HepG2 (cell line): ENCODE data around the gene UPF3A. TPM values are rescaled to one million over a fixed set of nuclear protein-coding genes. Genes with fewer than 3 reads are reported as not detected.

Experiments used
- ARID2 ChIP-seq: sonication (generic); formaldehyde crosslinking; IDR thresholded peaks from 2 replicates; pipeline ENCODE4 v1.8.1; 2022; ENCODE audit warnings: mild to moderate bottlenecking, missing genetic modification reagents, borderline replicate concordance
- ATF3 ChIP-seq: sonication (generic); formaldehyde crosslinking; IDR thresholded peaks from 2 replicates; pipeline ENCODE4 v1.4.0; 2020; ENCODE audit warnings: missing genetic modification reagents
- ATRX ChIP-seq: sonication (generic); formaldehyde crosslinking; IDR thresholded peaks from 2 replicates; pipeline ENCODE4 v1.4.0; 2020; ENCODE audit warnings: missing genetic modification reagents, borderline replicate concordance
- E2F2 ChIP-seq: sonication (generic); formaldehyde crosslinking; IDR thresholded peaks from 2 replicates; pipeline ENCODE4 v1.4.0; 2020; ENCODE audit warnings: missing genetic modification reagents, borderline replicate concordance
- HMG20A ChIP-seq: IDR thresholded peaks from 2 replicates; pipeline ENCODE4 v1.6.1; 2016; ENCODE audit warnings: borderline replicate concordance
- KAT2B ChIP-seq: fragments of 150-350 bp; IDR thresholded peaks from 2 replicates; pipeline ENCODE4 v1.6.1; 2014; ENCODE audit warnings: low read depth, low read length, borderline replicate concordance
- KDM5A ChIP-seq: fragments of 200-600 bp; sonication (generic); IDR thresholded peaks from 2 replicates; pipeline ENCODE4 v1.7.0; 2018; ENCODE audit warnings: antibody characterized with exemption, mild to moderate bottlenecking, low read length, borderline replicate concordance
- MYC ChIP-seq: sonication (generic); formaldehyde crosslinking; IDR thresholded peaks from 2 replicates; pipeline ENCODE4 v1.9.0; 2021; ENCODE audit warnings: missing genetic modification reagents, borderline replicate concordance
- NR2F2 ChIP-seq: IDR thresholded peaks from 2 replicates; pipeline ENCODE4 v1.6.1; 2012; ENCODE audit warnings: low read depth, inconsistent platforms, borderline replicate concordance
- PAF1 ChIP-seq: IDR thresholded peaks from 2 replicates; pipeline ENCODE4 v1.6.1; 2016; ENCODE audit warnings: missing genetic modification reagents, missing compliant biosample characterization
- SKI ChIP-seq: fragments of 450-650 bp; IDR thresholded peaks from one replicate; pipeline ENCODE4 v1.6.1; 2018; ENCODE audit warnings: mild to moderate bottlenecking; ENCODE audit not compliant: partially characterized antibody
- SNRNP70 ChIP-seq: fragments of 200-400 bp; formaldehyde crosslinking; IDR thresholded peaks from 2 replicates; pipeline ENCODE4 v1.6.1; 2017; ENCODE audit warnings: mild to moderate bottlenecking, low read depth, low read length, moderate library complexity
- SPEN ChIP-seq: sonication (generic); formaldehyde crosslinking; IDR thresholded peaks from 2 replicates; pipeline ENCODE4 v1.5.1; 2020; ENCODE audit warnings: low read depth, mild to moderate bottlenecking, missing genetic modification reagents
- TRAFD1 ChIP-seq: sonication (generic); formaldehyde crosslinking; IDR thresholded peaks from 2 replicates; pipeline ENCODE4 v1.5.1; 2020; ENCODE audit warnings: missing genetic modification reagents, mild to moderate bottlenecking, borderline replicate concordance
- ZNF329 ChIP-seq: sonication (generic); formaldehyde crosslinking; IDR thresholded peaks from 2 replicates; pipeline ENCODE4 v1.9.0; 2021; ENCODE audit warnings: low read depth, mild to moderate bottlenecking, missing genetic modification reagents
- ZNF564 ChIP-seq: sonication (generic); formaldehyde crosslinking; IDR thresholded peaks from 2 replicates; pipeline ENCODE4 v1.8.1; 2023; ENCODE audit warnings: mild to moderate bottlenecking, missing genetic modification reagents
- ZNF709 ChIP-seq: sonication (generic); formaldehyde crosslinking; IDR thresholded peaks from 2 replicates; pipeline ENCODE4 v1.5.0; 2020; ENCODE audit warnings: mild to moderate bottlenecking, missing genetic modification reagents
- ZNF790 ChIP-seq: sonication (generic); formaldehyde crosslinking; IDR thresholded peaks from 2 replicates; pipeline ENCODE4 v1.8.0; 2022; ENCODE audit warnings: missing genetic modification reagents, mild to moderate bottlenecking, borderline replicate concordance
- polyA plus RNA-seq, 8 experiments: library from polyadenylated mRNA; depleted of rRNA in 3 of 8; stranded (reverse) in 7 of 8; unstranded in 1 of 8; fragments of >200 nt; fragmentation: Illumina TruSeq in 4 of 8; extraction: Trizol in 4 of 8; gene quantifications; 2 replicates each; pipeline versions ENCODE4 v1.2.1 to v1.2.3, GENCODE V29; 2011 to 2016; ENCODE audit warnings: low read depth in 4 of 8, missing spikeins in 1 of 8, mixed read lengths in 1 of 8; ENCODE audit not compliant: insufficient read depth in 1 of 8
- total RNA-seq, 5 experiments: library from RNA; depleted of rRNA; stranded (reverse); fragments of >200 nt; fragmentation: Illumina TruSeq; extraction: Trizol; gene quantifications; 2 replicates each; pipeline ENCODE4 v1.2.3, GENCODE V29; 2016; ENCODE audit warnings: low read depth in 1 of 5
- TF ChIP-seq, protein P1 (sequence below): IDR thresholded peaks from 2 replicates; pipeline ENCODE4 v1.6.1; 2016; ENCODE audit warnings: control low read depth
- TF ChIP-seq, protein P2 (sequence below): sonication (generic); formaldehyde crosslinking; IDR thresholded peaks from 2 replicates; pipeline ENCODE4 v1.4.0; 2020; ENCODE audit warnings: mild to moderate bottlenecking, missing genetic modification reagents

UPF3A gene
- total and polyA plus RNA-seq, 2 of the 13 experiments (the other 11 are each of a cell fraction or from before 2014, with no cell fraction given): 60.2 to 63.8 TPM

DNA sequence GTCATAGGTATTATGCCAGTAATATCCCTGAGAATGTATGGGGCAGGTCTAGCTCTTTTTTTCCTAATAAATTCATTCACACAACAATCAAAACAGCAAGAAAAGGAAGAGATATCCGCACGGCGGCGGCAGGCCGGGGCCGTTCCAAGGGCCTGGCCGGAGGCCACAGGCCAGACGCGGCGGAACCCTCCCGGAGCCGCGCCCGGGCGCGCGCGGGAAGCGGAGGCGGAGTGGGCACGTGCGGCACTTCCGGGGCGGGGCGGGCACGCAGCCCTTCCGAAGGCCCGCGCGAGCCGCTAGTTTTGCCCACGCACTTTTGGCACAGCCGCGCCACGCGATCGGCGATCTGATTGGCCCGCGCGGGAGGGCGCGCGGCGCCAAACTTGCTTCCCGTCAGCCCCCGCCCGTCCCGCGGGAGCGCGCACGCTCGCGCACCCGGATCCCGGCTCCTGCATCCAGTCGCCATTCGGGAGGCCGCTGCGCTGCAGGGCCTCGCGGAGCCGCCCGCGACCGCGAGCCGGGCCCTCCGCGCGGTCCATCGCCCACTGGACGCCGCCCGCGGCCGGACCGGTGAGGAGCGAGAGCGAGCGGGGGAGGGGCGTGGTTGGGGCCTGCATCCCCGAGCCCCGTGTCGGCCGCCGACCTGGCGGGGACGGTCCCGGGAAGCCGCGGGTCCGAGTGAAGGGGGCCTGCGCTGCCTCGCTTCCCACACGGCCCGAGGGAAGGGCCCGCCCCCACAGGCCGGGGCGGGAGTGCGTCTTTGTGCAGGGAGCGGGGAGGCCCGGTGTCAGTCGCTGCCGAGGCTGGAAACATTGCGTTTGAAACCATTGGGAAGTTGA lies 32.9 kb downstream of the UPF3A start, which contains the start of gene CHAMP1 (continued):
- no peak for TF ChIP-seq TRAFD1 (CRISPR knock-in tag)
- peak; percentile 99 for TF ChIP-seq ZNF790 (CRISPR knock-in tag)
- peak; percentile 91 for TF ChIP-seq MYC
- TF ChIP-seq ZNF709 (CRISPR knock-in tag): peak; percentile 96
- peak; percentile 89; the same call in 1 of the 2 replicates for TF ChIP-seq E2F2 (CRISPR knock-in tag)
- TF ChIP-seq ZNF564: peak; percentile 70; the same call in 1 of the 2 replicates
- TF ChIP-seq ZNF329 (CRISPR knock-in tag): peak; percentile 90; the same call in 1 of the 2 replicates
- TF ChIP-seq SPEN (CRISPR knock-in tag): peak; percentile 95
- no peak for TF ChIP-seq PAF1 (CRISPR knock-in tag)
- TF ChIP-seq NR2F2: no peak
- TF ChIP-seq ATRX (CRISPR knock-in tag): no peak
- peak; percentile 50 for TF ChIP-seq SKI
- no peak for TF ChIP-seq KAT2B
- TF ChIP-seq ATF3 (CRISPR knock-in tag): no peak
- TF ChIP-seq HMG20A (CRISPR knock-in tag): no peak
- TF ChIP-seq KDM5A: peak; percentile 59; the same call in 1 of the 2 replicates
- TF ChIP-seq SNRNP70: no peak
- peak; percentile 86; the same call in 1 of the 2 replicates for TF ChIP-seq ARID2 (CRISPR knock-in tag)
- TF ChIP-seq, protein P1, sequence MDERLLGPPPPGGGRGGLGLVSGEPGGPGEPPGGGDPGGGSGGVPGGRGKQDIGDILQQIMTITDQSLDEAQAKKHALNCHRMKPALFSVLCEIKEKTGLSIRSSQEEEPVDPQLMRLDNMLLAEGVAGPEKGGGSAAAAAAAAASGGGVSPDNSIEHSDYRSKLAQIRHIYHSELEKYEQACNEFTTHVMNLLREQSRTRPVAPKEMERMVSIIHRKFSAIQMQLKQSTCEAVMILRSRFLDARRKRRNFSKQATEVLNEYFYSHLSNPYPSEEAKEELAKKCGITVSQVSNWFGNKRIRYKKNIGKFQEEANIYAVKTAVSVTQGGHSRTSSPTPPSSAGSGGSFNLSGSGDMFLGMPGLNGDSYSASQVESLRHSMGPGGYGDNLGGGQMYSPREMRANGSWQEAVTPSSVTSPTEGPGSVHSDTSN: no peak
- TF ChIP-seq, protein P2, sequence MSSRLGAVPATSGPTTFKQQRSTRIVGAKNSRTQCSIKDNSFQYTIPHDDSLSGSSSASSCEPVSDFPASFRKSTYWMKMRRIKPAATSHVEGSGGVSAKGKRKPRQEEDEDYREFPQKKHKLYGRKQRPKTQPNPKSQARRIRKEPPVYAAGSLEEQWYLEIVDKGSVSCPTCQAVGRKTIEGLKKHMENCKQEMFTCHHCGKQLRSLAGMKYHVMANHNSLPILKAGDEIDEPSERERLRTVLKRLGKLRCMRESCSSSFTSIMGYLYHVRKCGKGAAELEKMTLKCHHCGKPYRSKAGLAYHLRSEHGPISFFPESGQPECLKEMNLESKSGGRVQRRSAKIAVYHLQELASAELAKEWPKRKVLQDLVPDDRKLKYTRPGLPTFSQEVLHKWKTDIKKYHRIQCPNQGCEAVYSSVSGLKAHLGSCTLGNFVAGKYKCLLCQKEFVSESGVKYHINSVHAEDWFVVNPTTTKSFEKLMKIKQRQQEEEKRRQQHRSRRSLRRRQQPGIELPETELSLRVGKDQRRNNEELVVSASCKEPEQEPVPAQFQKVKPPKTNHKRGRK (CRISPR knock-in tag): no peak
